IMR-90 (cell line): ENCODE data around the gene GOLGA8A. TPM values are rescaled to one million over a fixed set of nuclear protein-coding genes. Genes with fewer than 3 reads are reported as not detected.

Source experiments
- ATAC-seq: fragments of 200-7000 bp; cut with Tn5 transposase; 2 replicates; pipeline ENCODE4 v1.9.1; 2020; ENCODE audit warnings: low read depth, mild to moderate bottlenecking, moderate library complexity
- BruUV-seq: library from RNA; stranded (reverse); fragments of 400-500 nt; replicated peaks from 2 replicates; lab custom pipeline; 2021; lab: Mats Ljungman, UMichigan
- CTCF ChIA-PET: fragments of 300-600 bp; formaldehyde crosslinking; extraction: SDS; loops from one replicate; lab custom pipeline; 2021; ENCODE audit warnings: antibody characterized with exemption; lab: Yijun Ruan, JAX
- POLR2A ChIA-PET: fragments of 300-600 bp; sonication (Branson Sonifier 250); formaldehyde crosslinking; loops from one replicate; lab custom pipeline; 2022; ENCODE audit warnings: antibody characterized with exemption; ENCODE audit not compliant: unreplicated experiment; lab: Charles Lee
- DNase-seq: peaks from one replicate; pipeline ENCODE4 v3.0.0; 2013
- H2AFZ ChIP-seq: replicated peaks from 2 replicates; pipeline ENCODE3; 2013; ENCODE audit warnings: low read length, mild to moderate bottlenecking; ENCODE audit not compliant: poor library complexity
- H2AK5ac ChIP-seq: 2 replicates; pipeline ENCODE4 v1.6.1; 2013; ENCODE audit warnings: low read depth, low read length, inconsistent platforms
- H2AK9ac ChIP-seq: replicated peaks from 2 replicates; pipeline ENCODE3; 2013; ENCODE audit warnings: mild to moderate bottlenecking, low read depth, low read length, moderate library complexity; ENCODE audit not compliant: poor library complexity
- H2BK120ac ChIP-seq: 2 replicates; pipeline ENCODE4 v1.6.1; 2013; ENCODE audit warnings: low read depth, low read length, inconsistent platforms
- H2BK15ac ChIP-seq: 3 replicates; pipeline ENCODE4 v1.6.1; 2013; ENCODE audit warnings: low read depth, low read length, inconsistent platforms
- H2BK20ac ChIP-seq: 2 replicates; pipeline ENCODE4 v1.6.1; 2013; ENCODE audit warnings: low read depth, mild to moderate bottlenecking, inconsistent platforms, low read length, moderate library complexity
- H2BK5ac ChIP-seq: 2 replicates; pipeline ENCODE4 v1.6.1; 2013; ENCODE audit warnings: mild to moderate bottlenecking, low read depth, low read length, inconsistent platforms; ENCODE audit not compliant: poor library complexity, severe bottlenecking
- H3K14ac ChIP-seq: replicated peaks from 2 replicates; pipeline ENCODE4 v1.6.1; 2013; ENCODE audit warnings: low read depth, low read length, inconsistent platforms
- H3K18ac ChIP-seq: 2 replicates; pipeline ENCODE4 v1.6.1; 2013; ENCODE audit warnings: low read depth, low read length, control low read depth
- H3K23ac ChIP-seq: 2 replicates; pipeline ENCODE4 v1.6.1; 2013; ENCODE audit warnings: low read depth, low read length, inconsistent platforms
- H3K27ac ChIP-seq: 2 replicates; pipeline ENCODE4 v1.5.1; 2013; ENCODE audit warnings: mild to moderate bottlenecking, control low read depth, low read length; ENCODE audit not compliant: insufficient read depth
- H3K27me3 ChIP-seq: 2 replicates; pipeline ENCODE4 v1.6.1; 2013; ENCODE audit warnings: low read length; ENCODE audit not compliant: control insufficient read depth, insufficient read depth
- H3K36me3 ChIP-seq: 2 replicates; pipeline ENCODE4 v1.6.1; 2013; ENCODE audit warnings: low read length, mixed read lengths; ENCODE audit not compliant: control insufficient read depth, insufficient read depth
- H3K4ac ChIP-seq: 2 replicates; pipeline ENCODE4 v1.6.1; 2013; ENCODE audit warnings: low read depth, low read length, inconsistent platforms
- H3K4me1 ChIP-seq: 2 replicates; pipeline ENCODE4 v1.6.1; 2013; ENCODE audit warnings: low read length, mixed read lengths; ENCODE audit not compliant: control insufficient read depth, insufficient read depth
- H3K4me2 ChIP-seq: 2 replicates; pipeline ENCODE4 v1.6.1; 2013; ENCODE audit warnings: low read depth, mild to moderate bottlenecking, control low read depth, low read length, moderate library complexity
- H3K4me3 ChIP-seq: 2 replicates; pipeline ENCODE4 v1.5.1; 2013; ENCODE audit warnings: low read depth, mild to moderate bottlenecking, control low read depth, low read length, moderate library complexity; ENCODE audit not compliant: insufficient read depth
- H3K56ac ChIP-seq: 2 replicates; pipeline ENCODE4 v1.6.1; 2013; ENCODE audit warnings: low read length, inconsistent platforms; ENCODE audit not compliant: insufficient read depth; ENCODE audit errors: extremely low read depth
- H3K79me1 ChIP-seq, 2 experiments: 2 replicates each; pipeline ENCODE4 v1.6.1; 2013; ENCODE audit warnings: low read length in 2 of 2, inconsistent platforms in 1 of 2, low read depth in 1 of 2
- H3K9ac ChIP-seq: 2 replicates; pipeline ENCODE4 v1.6.1; 2013; ENCODE audit warnings: low read depth, low read length, control low read depth
- H3K9me1 ChIP-seq: 2 replicates; pipeline ENCODE4 v1.6.1; 2013; ENCODE audit warnings: low read length, inconsistent platforms; ENCODE audit not compliant: insufficient read depth
- H3K9me3 ChIP-seq: 2 replicates; pipeline ENCODE4 v1.6.1; 2013; ENCODE audit warnings: low read length; ENCODE audit not compliant: control insufficient read depth, insufficient read depth
- H4K20me1 ChIP-seq: 2 replicates; pipeline ENCODE4 v1.6.1; 2013; ENCODE audit warnings: low read length, inconsistent platforms; ENCODE audit not compliant: insufficient read depth
- H4K5ac ChIP-seq: 2 replicates; pipeline ENCODE4 v1.6.1; 2013; ENCODE audit warnings: mild to moderate bottlenecking, low read depth, low read length, control low read depth
- H4K8ac ChIP-seq, 2 experiments: 2 replicates each; pipeline ENCODE4 v1.6.1; 2013; ENCODE audit warnings: low read depth in 2 of 2, low read length in 2 of 2, control low read depth in 1 of 2, inconsistent platforms in 1 of 2
- H4K91ac ChIP-seq: 2 replicates; pipeline ENCODE4 v1.6.1; 2013; ENCODE audit warnings: low read depth, low read length, inconsistent platforms; ENCODE audit not compliant: insufficient read depth
- BHLHE40 ChIP-seq: fragments of 150-350 bp; IDR thresholded peaks from 2 replicates; pipeline ENCODE4 v1.6.1; 2016; ENCODE audit warnings: mild to moderate bottlenecking, low read depth, low read length
- CEBPB ChIP-seq: IDR thresholded peaks from 2 replicates; pipeline ENCODE4 v1.6.1; 2012; ENCODE audit warnings: low read depth, low read length, improper control_type of control experiment
- CHD1 ChIP-seq: IDR thresholded peaks from 2 replicates; pipeline ENCODE4 v1.6.1; 2012; ENCODE audit warnings: low read depth, low read length, improper control_type of control experiment
- FOS ChIP-seq: fragments of 150-350 bp; IDR thresholded peaks from 2 replicates; pipeline ENCODE4 v1.6.1; 2016; ENCODE audit warnings: low read depth, low read length
- MAFK ChIP-seq: IDR thresholded peaks from 2 replicates; pipeline ENCODE4 v1.6.1; 2012; ENCODE audit warnings: low read depth, low read length, improper control_type of control experiment
- MAZ ChIP-seq: IDR thresholded peaks from 2 replicates; pipeline ENCODE4 v1.6.1; 2012; ENCODE audit warnings: low read depth, mild to moderate bottlenecking, low read length, improper control_type of control experiment, moderate library complexity, borderline replicate concordance
- MXI1 ChIP-seq: IDR thresholded peaks from 2 replicates; pipeline ENCODE4 v1.6.1; 2012; ENCODE audit warnings: low read depth, mild to moderate bottlenecking, low read length, moderate library complexity, borderline replicate concordance
- NFE2L2 ChIP-seq: fragments of 150-350 bp; IDR thresholded peaks from 2 replicates; pipeline ENCODE4 v1.6.1; 2016; ENCODE audit warnings: low read depth, mild to moderate bottlenecking, low read length
- POLR2A ChIP-seq: IDR thresholded peaks from 2 replicates; pipeline ENCODE4 v1.6.1; 2012; ENCODE audit warnings: mild to moderate bottlenecking, low read depth, low read length
- RAD21 ChIP-seq: IDR thresholded peaks from 2 replicates; pipeline ENCODE4 v1.6.1; 2012; ENCODE audit warnings: low read length, improper control_type of control experiment
- RCOR1 ChIP-seq: IDR thresholded peaks from 2 replicates; pipeline ENCODE4 v1.6.1; 2012; ENCODE audit warnings: mild to moderate bottlenecking, low read length, improper control_type of control experiment; ENCODE audit not compliant: insufficient replicate concordance
- RFX5 ChIP-seq: IDR thresholded peaks from 2 replicates; pipeline ENCODE4 v1.8.0; 2012; ENCODE audit warnings: low read depth, mild to moderate bottlenecking, low read length, moderate library complexity
- SMC3 ChIP-seq: fragments of 150-350 bp; IDR thresholded peaks from 2 replicates; pipeline ENCODE4 v1.6.1; 2016; ENCODE audit warnings: low read depth, mild to moderate bottlenecking, antibody characterized with exemption, low read length, moderate library complexity
- WGBS, 2 experiments: methylation state at CpG; one replicate each; pipeline versions ENCODE4 v1.1.5 to v1.1.7; 2013; ENCODE audit warnings: missing lambda C conversion rate in 2 of 2; ENCODE audit not compliant: insufficient read length in 1 of 2; ENCODE audit errors: extremely low coverage in 2 of 2; 5-methylcytosine and 5-hydroxymethylcytosine counted together
- dilution Hi-C: fragments of 300-500 bp; cut with HindIII; formaldehyde crosslinking; loops from one replicate; pipeline ENCODE4 v1.14.3; 2018; ENCODE audit warnings: low sequenced_read_pairs; ENCODE audit not compliant: unreplicated experiment
- in situ Hi-C: fragments of 300-500 bp; cut with MboI; formaldehyde crosslinking; loops from 3 replicates; pipeline ENCODE4 v1.14.3; 2019; ENCODE audit warnings: low sequenced_read_pairs, inconsistent platforms, mixed read lengths
- intact Hi-C: fragments of 100-400 bp; cut with micrococcal nuclease; formaldehyde crosslinking; loops from 2 replicates; pipeline ENCODE4 v1.10.0; 2022
- polyA plus RNA-seq, 3 experiments: library from polyadenylated mRNA; depleted of rRNA; stranded (reverse); fragments of >200 nt; gene quantifications; 2 replicates each; pipeline ENCODE4 v1.2.3, GENCODE V29; 2012; ENCODE audit warnings: low replicate concordance in 1 of 3
- total RNA-seq: library from RNA; depleted of rRNA; stranded (reverse); fragments of >200 nt; gene quantifications from 2 replicates; pipeline ENCODE4 v1.2.3, GENCODE V29; 2012
- TF ChIP-seq, protein P1 (sequence below): conservative IDR thresholded peaks from 2 replicates; pipeline ENCODE4 v1.5.1; 2012; ENCODE audit warnings: mild to moderate bottlenecking, low read depth, low read length, improper control_type of control experiment
- TF ChIP-seq, protein P2 (sequence below): fragments of 150-350 bp; IDR thresholded peaks from 2 replicates; pipeline ENCODE4 v1.6.1; 2017; ENCODE audit warnings: mild to moderate bottlenecking, antibody characterized with exemption, low read length, low read depth
- TF ChIP-seq, protein P3 (sequence below): fragments of 150-350 bp; IDR thresholded peaks from 2 replicates; pipeline ENCODE4 v1.6.1; 2016; ENCODE audit warnings: low read depth, mild to moderate bottlenecking, low read length, moderate library complexity, borderline replicate concordance

Gene GOLGA8A
- total and polyA plus RNA-seq, 2 of the 4 experiments (the other 2 are of a cell fraction): 4.7 to 33.8 TPM

DNA sequence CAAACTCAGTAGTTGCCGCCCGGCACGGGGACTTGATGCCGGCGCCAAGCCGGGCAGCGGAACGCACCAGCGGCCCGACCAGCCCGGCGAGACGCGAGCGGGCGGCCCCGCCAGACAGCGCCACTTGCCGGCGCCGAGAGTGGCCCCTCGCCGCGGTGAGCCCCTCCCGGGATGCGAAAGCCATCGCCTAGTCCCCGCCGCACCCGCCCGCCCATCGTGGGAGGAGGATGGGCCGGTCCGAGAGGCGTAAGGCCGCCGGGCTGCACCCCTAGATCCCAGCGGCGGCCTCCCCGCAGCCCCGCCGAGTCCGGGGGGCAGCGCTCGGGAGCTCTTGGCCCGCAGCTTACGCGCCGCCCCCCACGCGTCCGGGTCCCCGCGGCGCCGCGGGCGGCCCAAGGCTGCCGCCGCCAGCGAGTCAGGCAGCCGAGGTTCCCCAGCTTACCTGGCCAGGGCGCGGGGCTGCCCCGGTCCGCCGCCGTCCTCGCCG lies 609 bp downstream of the GOLGA8A start:
- ATAC-seq (peak; percentile 63), DNase-seq (peak; percentile 4)
- Histone ChIP-seq H2BK120ac (no peak overlapping the region), H4K8ac (no peak overlapping the region), H3K4me1 (no peaks in the 10 kb centered on the region; the same call in 1 of the 2 replicates), H2AK9ac (no peak overlapping the region), H2BK20ac (no peak overlapping the region), H4K5ac (no peak overlapping the region), H3K4ac (no peak overlapping the region), H3K9me1 (no peaks in the 10 kb centered on the region), H3K56ac (no peak overlapping the region), H4K91ac (no peak overlapping the region), H2AK5ac (no peak overlapping the region), H3K4me2 (peak overlapping the region; percentile 62), H3K27me3 (no peaks in the 10 kb centered on the region), H3K9me3 (no peaks in the 10 kb centered on the region), H2AFZ (peak overlapping the region; percentile 63), H2BK5ac (no peak overlapping the region), H3K79me1 (no peaks in the 10 kb centered on the region), H3K23ac (no peak overlapping the region), H3K18ac (no peak overlapping the region), H2BK15ac (no peak overlapping the region), H3K4me3 (peak overlapping the region; percentile 52), H3K36me3 (no peaks in the 10 kb centered on the region), H4K20me1 (peaks cover 3% of the 10 kb centered on the region; the same call in 1 of the 2 replicates), H3K27ac (no peak overlapping the region; the same call in 1 of the 2 replicates), H3K9ac (peak overlapping the region; percentile 9; the same call in 1 of the 2 replicates), H3K14ac (no peak overlapping the region)
- ChIA-PET CTCF (no interaction called here), POLR2A (no interaction called here)
- intact Hi-C loops (no loop called here), dilution Hi-C loops (no loop called here), in situ Hi-C loops (no loop called here)
- BruUV-seq: no TSS peak
- TF ChIP-seq, protein P1, sequence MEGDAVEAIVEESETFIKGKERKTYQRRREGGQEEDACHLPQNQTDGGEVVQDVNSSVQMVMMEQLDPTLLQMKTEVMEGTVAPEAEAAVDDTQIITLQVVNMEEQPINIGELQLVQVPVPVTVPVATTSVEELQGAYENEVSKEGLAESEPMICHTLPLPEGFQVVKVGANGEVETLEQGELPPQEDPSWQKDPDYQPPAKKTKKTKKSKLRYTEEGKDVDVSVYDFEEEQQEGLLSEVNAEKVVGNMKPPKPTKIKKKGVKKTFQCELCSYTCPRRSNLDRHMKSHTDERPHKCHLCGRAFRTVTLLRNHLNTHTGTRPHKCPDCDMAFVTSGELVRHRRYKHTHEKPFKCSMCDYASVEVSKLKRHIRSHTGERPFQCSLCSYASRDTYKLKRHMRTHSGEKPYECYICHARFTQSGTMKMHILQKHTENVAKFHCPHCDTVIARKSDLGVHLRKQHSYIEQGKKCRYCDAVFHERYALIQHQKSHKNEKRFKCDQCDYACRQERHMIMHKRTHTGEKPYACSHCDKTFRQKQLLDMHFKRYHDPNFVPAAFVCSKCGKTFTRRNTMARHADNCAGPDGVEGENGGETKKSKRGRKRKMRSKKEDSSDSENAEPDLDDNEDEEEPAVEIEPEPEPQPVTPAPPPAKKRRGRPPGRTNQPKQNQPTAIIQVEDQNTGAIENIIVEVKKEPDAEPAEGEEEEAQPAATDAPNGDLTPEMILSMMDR: no peak
- TF ChIP-seq RFX5 (no peak), NFE2L2 (no peak), MXI1 (no peak), RCOR1 (no peak), SMC3 (no peak), POLR2A (no peak), CHD1 (no peak), MAFK (no peak), BHLHE40 (no peak), RAD21 (no peak), MAZ (no peak), FOS (no peak), CEBPB (no peak)
- TF ChIP-seq, protein P2, sequence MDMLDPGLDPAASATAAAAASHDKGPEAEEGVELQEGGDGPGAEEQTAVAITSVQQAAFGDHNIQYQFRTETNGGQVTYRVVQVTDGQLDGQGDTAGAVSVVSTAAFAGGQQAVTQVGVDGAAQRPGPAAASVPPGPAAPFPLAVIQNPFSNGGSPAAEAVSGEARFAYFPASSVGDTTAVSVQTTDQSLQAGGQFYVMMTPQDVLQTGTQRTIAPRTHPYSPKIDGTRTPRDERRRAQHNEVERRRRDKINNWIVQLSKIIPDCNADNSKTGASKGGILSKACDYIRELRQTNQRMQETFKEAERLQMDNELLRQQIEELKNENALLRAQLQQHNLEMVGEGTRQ: no peak
- TF ChIP-seq, protein P3, sequence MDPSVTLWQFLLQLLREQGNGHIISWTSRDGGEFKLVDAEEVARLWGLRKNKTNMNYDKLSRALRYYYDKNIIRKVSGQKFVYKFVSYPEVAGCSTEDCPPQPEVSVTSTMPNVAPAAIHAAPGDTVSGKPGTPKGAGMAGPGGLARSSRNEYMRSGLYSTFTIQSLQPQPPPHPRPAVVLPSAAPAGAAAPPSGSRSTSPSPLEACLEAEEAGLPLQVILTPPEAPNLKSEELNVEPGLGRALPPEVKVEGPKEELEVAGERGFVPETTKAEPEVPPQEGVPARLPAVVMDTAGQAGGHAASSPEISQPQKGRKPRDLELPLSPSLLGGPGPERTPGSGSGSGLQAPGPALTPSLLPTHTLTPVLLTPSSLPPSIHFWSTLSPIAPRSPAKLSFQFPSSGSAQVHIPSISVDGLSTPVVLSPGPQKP: no peak
- no CpG with 5 or more reads among the region's 70 CpGs for WGBS, 2 experiments
